HG02840 (cell line): ENCODE results near the gene PTCH2.
"Not testable (repeated sequence)": the region's sequence is repeated elsewhere in the genome, so short reads cannot be mapped to it uniquely, and the experiment has no call there.

ENCODE experiments used
- ATAC-seq: cut with Tn5 transposase; IDR thresholded peaks from one replicate; pipeline ENCODE4 v1.9.1; 2021; ENCODE audit warnings: mild to moderate bottlenecking, moderate library complexity, moderate number of reproducible peaks; ENCODE audit not compliant: unreplicated experiment, low FRiP score

Gene PTCH2

GRCh38 chr1:44839576-44839975, 3.5 kb downstream of the PTCH2 start:
- no peak for ATAC-seq

GRCh38 chr1:44838294-44838693, 4.8 kb downstream of the PTCH2 start:
- not testable (repeated sequence) for ATAC-seq

- ATAC-seq = no peak
These were observed 7.0 kb downstream of the PTCH2 start for GRCh38 chr1:44835738-44836675.

- no peak for ATAC-seq
These were observed 8.7 kb downstream of the PTCH2 start for GRCh38 chr1:44834328-44834727.

GRCh38 chr1:44832056-44832705, 10.9 kb downstream of the PTCH2 start:
- no peak for ATAC-seq

GRCh38 chr1:44831516-44831915, 11.5 kb downstream of the PTCH2 start:
- ATAC-seq = no peak

- no peak for ATAC-seq
These were observed 12.2 kb downstream of the PTCH2 start for GRCh38 chr1:44830900-44831304.

- no peak for ATAC-seq
These were observed 13.3 kb downstream of the PTCH2 start for GRCh38 chr1:44829506-44830384.

- ATAC-seq = no peak
These were observed 14.1 kb downstream of the PTCH2 start for GRCh38 chr1:44828841-44829440.

GRCh38 chr1:44828003-44828651, 14.9 kb downstream of the PTCH2 start:
- ATAC-seq = no peak

- no peak for ATAC-seq
These were observed 15.7 kb downstream of the PTCH2 start for GRCh38 chr1:44827197-44828002.

GRCh38 chr1:44826375-44827196, 16.5 kb downstream of the PTCH2 start:
- ATAC-seq = no peak

- not testable (repeated sequence) for ATAC-seq
These were observed 18.7 kb downstream of the PTCH2 start for GRCh38 chr1:44824392-44824791.

GRCh38 chr1:44822981-44823451, 20.0 kb downstream of the PTCH2 start:
- no peak for ATAC-seq

- no peak for ATAC-seq
These were observed 20.8 kb downstream of the PTCH2 start for GRCh38 chr1:44822131-44822701.

GRCh38 chr1:44821240-44821715, 21.8 kb downstream of the PTCH2 start:
- no peak for ATAC-seq
